Activated naive CD8-positive, alpha-beta T cell treated with anti-CD3 and anti-CD28 coated beads for 36 hours (primary cell): ENCODE measurements around the gene PTH1R. TPM values are rescaled to one million over a fixed set of nuclear protein-coding genes. Genes with fewer than 3 reads are reported as not detected.

Source experiments
- DNase-seq: peaks from one replicate; pipeline ENCODE4 v3.0.0; 2021
- H3K27ac Mint-ChIP-seq: one replicate; pipeline ENCODE4 v1.8.0; 2022; ENCODE audit warnings: mild to moderate bottlenecking, moderate library complexity, mixed read lengths
- H3K27me3 Mint-ChIP-seq: one replicate; pipeline ENCODE4 v1.8.0; 2022; ENCODE audit warnings: mild to moderate bottlenecking, mixed read lengths
- H3K36me3 Mint-ChIP-seq: one replicate; pipeline ENCODE4 v1.8.0; 2021; ENCODE audit warnings: mild to moderate bottlenecking, mixed read lengths
- H3K4me1 Mint-ChIP-seq: one replicate; pipeline ENCODE4 v1.8.0; 2021; ENCODE audit warnings: mixed read lengths
- H3K4me3 Mint-ChIP-seq: one replicate; pipeline ENCODE4 v1.8.0; 2022; ENCODE audit warnings: mild to moderate bottlenecking, moderate library complexity, mixed read lengths
- H3K9me3 Mint-ChIP-seq: one replicate; pipeline ENCODE4 v1.8.0; 2022; ENCODE audit warnings: mixed read lengths
- total RNA-seq, 2 experiments: library from RNA; stranded (reverse); gene quantifications; one replicate each; pipeline ENCODE4 v1.2.3, GENCODE V29; 2021

PTH1R gene
- total RNA-seq, 2 experiments from 2014 or later: not detected

GRCh38 chr3:46881596-46882376, 4.3 kb downstream of the PTH1R start:
- peaks cover 59% of the 10 kb centered on the region for H3K27me3 Mint-ChIP-seq

DNA sequence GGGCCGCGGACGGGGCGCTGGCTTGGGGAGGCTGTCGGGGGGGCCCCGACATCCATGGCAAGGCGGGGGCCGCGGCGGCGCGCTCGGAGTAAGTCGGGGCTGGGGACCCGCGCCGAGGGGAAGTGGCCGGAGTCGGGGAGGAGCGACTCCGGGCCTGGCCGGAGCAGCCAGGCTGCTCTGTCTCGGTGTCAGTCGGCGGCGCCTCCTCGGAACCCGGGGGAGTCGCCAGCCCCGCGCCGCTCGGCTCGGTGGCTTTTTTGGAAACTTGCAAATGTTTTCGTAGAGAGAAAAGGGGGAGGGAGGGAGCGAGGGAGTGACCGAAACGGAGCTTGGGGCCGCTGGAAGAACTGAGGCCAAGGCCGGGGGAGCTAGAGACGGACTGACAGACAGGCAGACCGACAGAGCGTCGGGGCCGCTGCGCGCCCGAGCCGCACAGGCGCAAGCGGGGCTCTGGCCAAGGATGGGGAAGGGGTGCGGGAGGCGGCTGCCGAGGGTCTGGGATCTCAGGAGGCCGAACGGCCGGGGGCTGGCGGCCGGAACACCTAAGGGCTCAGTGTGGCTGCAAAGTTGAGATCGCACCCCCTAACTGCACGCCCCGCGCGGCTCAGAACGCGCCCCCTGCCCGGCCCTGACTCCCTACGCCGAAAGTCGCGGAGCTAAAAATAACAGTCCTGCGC, 5.0 kb downstream of the PTH1R start:
- DNase-seq: no peak
- H3K36me3 Mint-ChIP-seq: no peaks in the 10 kb centered on the region
- peaks cover 59% of the 10 kb centered on the region for H3K27me3 Mint-ChIP-seq
- H3K9me3 Mint-ChIP-seq: no peaks in the 10 kb centered on the region
- no peak overlapping the region for H3K27ac Mint-ChIP-seq
- H3K4me1 Mint-ChIP-seq: no peaks in the 10 kb centered on the region
- H3K4me3 Mint-ChIP-seq: peak overlapping the region; percentile 63

More at GRCh38 chr3:46881596-46882376, 4.3 kb downstream of the PTH1R start:
- Mint-ChIP-seq H3K9me3 (no peaks in the 10 kb centered on the region), H3K27ac (no peak overlapping the region), H3K4me1 (no peaks in the 10 kb centered on the region), H3K4me3 (peak overlapping the region; percentile 25), H3K36me3 (no peaks in the 10 kb centered on the region)
- no peak for DNase-seq

DNA sequence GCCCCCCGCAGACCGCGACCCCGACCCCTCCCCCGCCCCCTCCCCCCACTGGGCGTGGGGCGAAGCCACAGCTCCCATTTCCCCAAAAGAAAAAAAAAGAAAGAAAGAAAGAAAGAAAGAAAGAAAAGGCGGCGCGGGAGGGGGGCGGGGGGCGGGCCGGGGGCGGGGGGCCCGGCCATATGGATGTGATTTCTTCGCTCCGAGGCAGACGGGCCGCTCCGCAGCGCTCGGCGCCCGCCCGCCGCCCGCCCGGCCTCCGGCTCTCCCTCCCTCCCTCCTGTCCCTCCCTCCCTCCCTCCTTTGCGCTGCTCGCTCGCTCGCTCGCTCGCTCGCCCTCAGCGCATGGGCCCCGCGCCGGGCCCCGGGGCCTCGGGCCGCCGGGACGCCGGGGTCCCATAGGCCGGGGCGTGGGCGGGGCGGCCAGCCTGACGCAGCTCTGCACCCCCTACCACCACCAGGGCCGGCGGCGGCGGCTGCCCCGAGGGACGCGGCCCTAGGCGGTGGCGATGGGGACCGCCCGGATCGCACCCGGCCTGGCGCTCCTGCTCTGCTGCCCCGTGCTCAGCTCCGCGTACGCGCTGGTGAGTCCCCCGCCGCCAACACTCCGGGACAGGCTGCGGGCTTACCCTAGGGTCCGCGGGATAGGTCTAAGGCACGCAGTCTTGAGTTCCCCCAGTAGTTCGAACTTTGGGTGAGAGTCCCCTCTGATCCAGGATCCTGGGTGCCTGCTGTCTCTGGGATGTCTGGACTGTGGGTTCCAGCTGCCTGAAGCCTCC, 5.7 kb downstream of the PTH1R start:
- Mint-ChIP-seq H3K27me3 (peaks cover 58% of the 10 kb centered on the region), H3K4me3 (peak overlapping the region; percentile 57), H3K9me3 (no peaks in the 10 kb centered on the region), H3K4me1 (no peaks in the 10 kb centered on the region), H3K27ac (no peak overlapping the region), H3K36me3 (no peaks in the 10 kb centered on the region)
- no peak for DNase-seq

- no peaks in the 10 kb centered on the region for H3K36me3 Mint-ChIP-seq
- peaks cover 57% of the 10 kb centered on the region for H3K27me3 Mint-ChIP-seq
- no peaks in the 10 kb centered on the region for H3K4me1 Mint-ChIP-seq
- no peak overlapping the region for H3K27ac Mint-ChIP-seq
- DNase-seq: no peak
- no peaks in the 10 kb centered on the region for H3K9me3 Mint-ChIP-seq
- H3K4me3 Mint-ChIP-seq: no peak overlapping the region
These were observed 6.3 kb downstream of the PTH1R start for GRCh38 chr3:46883830-46884185.

DNA sequence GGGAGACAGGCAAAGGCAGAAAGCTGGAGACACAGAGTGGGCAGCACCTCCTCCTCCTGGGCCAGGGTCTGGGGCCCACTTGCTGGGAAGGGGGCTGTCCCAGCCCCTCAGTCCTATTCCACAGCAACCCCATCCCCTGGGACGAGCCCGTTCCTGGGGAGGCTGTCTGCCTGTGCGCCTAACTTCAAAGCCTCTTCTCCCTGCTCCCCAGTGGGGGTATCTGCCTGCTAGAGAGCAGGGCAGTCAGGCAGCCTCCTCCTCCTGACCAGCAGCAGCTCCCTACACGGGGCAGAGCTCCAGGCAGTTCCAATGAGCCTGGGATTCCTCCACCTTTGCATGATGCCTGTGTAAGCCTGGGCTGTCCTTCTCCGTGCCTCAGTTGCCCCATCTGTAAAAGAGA, 6.9 kb downstream of the PTH1R start:
- no peaks in the 10 kb centered on the region for H3K4me1 Mint-ChIP-seq
- DNase-seq: no peak
- H3K36me3 Mint-ChIP-seq: no peaks in the 10 kb centered on the region
- no peak overlapping the region for H3K27ac Mint-ChIP-seq
- H3K27me3 Mint-ChIP-seq: peaks cover 51% of the 10 kb centered on the region
- no peaks in the 10 kb centered on the region for H3K9me3 Mint-ChIP-seq
- H3K4me3 Mint-ChIP-seq: no peak overlapping the region

DNA sequence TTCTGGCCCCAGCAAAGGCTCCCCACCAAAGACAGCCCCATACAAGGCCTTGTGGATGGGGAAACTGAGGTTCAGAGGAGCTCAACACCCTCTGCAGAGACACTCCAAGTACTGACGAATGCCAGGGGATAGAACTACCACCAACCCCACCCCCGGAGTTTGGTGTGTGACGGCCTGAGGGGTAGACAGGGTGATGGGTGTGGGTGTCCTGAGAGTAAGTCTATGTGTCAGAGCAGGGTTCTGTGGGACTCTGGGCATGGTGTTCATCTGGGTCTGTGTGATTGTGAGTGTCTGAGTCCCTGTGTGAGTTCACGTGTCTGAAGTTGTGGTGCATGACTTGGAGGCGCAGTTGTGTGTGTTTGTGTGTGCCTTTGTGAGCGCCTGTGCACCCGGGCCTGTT, 7.4 kb downstream of the PTH1R start:
- H3K27me3 Mint-ChIP-seq: peaks cover 47% of the 10 kb centered on the region
- no peaks in the 10 kb centered on the region for H3K4me1 Mint-ChIP-seq
- no peak overlapping the region for H3K4me3 Mint-ChIP-seq
- no peaks in the 10 kb centered on the region for H3K9me3 Mint-ChIP-seq
- H3K27ac Mint-ChIP-seq: no peak overlapping the region
- no peak for DNase-seq
- no peaks in the 10 kb centered on the region for H3K36me3 Mint-ChIP-seq

GRCh38 chr3:46885612-46886011, 8.1 kb downstream of the PTH1R start:
- Mint-ChIP-seq H3K4me1 (no peaks in the 10 kb centered on the region), H3K36me3 (no peaks in the 10 kb centered on the region), H3K27me3 (peaks cover 41% of the 10 kb centered on the region), H3K9me3 (no peaks in the 10 kb centered on the region), H3K27ac (no peak overlapping the region), H3K4me3 (no peak overlapping the region)
- no peak for DNase-seq

GRCh38 chr3:46887980-46888494, 10.5 kb downstream of the PTH1R start:
- no peaks in the 10 kb centered on the region for H3K9me3 Mint-ChIP-seq
- no peaks in the 10 kb centered on the region for H3K4me1 Mint-ChIP-seq
- no peak overlapping the region for H3K4me3 Mint-ChIP-seq
- peaks cover 48% of the 10 kb centered on the region for H3K27me3 Mint-ChIP-seq
- no peak overlapping the region for H3K27ac Mint-ChIP-seq
- no peak for DNase-seq
- H3K36me3 Mint-ChIP-seq: no peaks in the 10 kb centered on the region

GRCh38 chr3:46888705-46889104, 11.2 kb downstream of the PTH1R start:
- peaks cover 50% of the 10 kb centered on the region for H3K27me3 Mint-ChIP-seq
- H3K36me3 Mint-ChIP-seq: no peaks in the 10 kb centered on the region
- H3K4me1 Mint-ChIP-seq: no peaks in the 10 kb centered on the region

GRCh38 chr3:46889381-46890110, 12.0 kb downstream of the PTH1R start:
- no peak for DNase-seq
- Mint-ChIP-seq H3K36me3 (no peaks in the 10 kb centered on the region), H3K27ac (no peak overlapping the region), H3K9me3 (no peaks in the 10 kb centered on the region), H3K27me3 (peaks cover 50% of the 10 kb centered on the region), H3K4me1 (no peaks in the 10 kb centered on the region), H3K4me3 (no peak overlapping the region)

More at GRCh38 chr3:46888705-46889104, 11.2 kb downstream of the PTH1R start:
- Mint-ChIP-seq H3K27ac (no peak overlapping the region), H3K9me3 (no peaks in the 10 kb centered on the region), H3K4me3 (no peak overlapping the region)
- no peak for DNase-seq

GRCh38 chr3:46890132-46890531, 12.6 kb downstream of the PTH1R start:
- no peaks in the 10 kb centered on the region for H3K9me3 Mint-ChIP-seq
- H3K4me3 Mint-ChIP-seq: no peak overlapping the region
- no peak for DNase-seq
- no peaks in the 10 kb centered on the region for H3K36me3 Mint-ChIP-seq
- peaks cover 46% of the 10 kb centered on the region for H3K27me3 Mint-ChIP-seq
- no peak overlapping the region for H3K27ac Mint-ChIP-seq
- no peaks in the 10 kb centered on the region for H3K4me1 Mint-ChIP-seq

DNA sequence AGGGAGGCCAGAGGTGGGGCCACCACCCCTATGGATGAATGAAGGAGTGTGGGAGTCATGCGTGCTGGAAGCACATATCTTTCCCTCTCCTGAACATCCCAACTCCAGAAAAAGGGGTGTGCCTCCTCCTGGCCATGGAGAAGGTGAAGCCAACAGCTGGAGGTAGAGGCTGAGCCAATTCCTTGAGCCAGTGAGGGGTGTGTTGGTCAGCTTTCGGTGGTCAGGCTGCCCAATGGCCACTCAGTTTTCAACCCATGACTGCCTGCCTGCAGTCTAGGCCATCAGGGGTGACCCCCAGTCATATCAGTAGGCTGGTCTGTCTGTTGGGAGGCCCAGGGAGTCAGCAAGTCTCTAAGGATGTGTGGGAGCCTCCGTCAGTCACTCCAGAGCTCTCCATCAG, 13.6 kb downstream of the PTH1R start:
- H3K4me1 Mint-ChIP-seq: no peaks in the 10 kb centered on the region
- H3K27ac Mint-ChIP-seq: no peak overlapping the region
- no peaks in the 10 kb centered on the region for H3K9me3 Mint-ChIP-seq
- DNase-seq: no peak
- H3K27me3 Mint-ChIP-seq: peaks cover 49% of the 10 kb centered on the region
- H3K36me3 Mint-ChIP-seq: no peaks in the 10 kb centered on the region
- H3K4me3 Mint-ChIP-seq: no peak overlapping the region

DNA sequence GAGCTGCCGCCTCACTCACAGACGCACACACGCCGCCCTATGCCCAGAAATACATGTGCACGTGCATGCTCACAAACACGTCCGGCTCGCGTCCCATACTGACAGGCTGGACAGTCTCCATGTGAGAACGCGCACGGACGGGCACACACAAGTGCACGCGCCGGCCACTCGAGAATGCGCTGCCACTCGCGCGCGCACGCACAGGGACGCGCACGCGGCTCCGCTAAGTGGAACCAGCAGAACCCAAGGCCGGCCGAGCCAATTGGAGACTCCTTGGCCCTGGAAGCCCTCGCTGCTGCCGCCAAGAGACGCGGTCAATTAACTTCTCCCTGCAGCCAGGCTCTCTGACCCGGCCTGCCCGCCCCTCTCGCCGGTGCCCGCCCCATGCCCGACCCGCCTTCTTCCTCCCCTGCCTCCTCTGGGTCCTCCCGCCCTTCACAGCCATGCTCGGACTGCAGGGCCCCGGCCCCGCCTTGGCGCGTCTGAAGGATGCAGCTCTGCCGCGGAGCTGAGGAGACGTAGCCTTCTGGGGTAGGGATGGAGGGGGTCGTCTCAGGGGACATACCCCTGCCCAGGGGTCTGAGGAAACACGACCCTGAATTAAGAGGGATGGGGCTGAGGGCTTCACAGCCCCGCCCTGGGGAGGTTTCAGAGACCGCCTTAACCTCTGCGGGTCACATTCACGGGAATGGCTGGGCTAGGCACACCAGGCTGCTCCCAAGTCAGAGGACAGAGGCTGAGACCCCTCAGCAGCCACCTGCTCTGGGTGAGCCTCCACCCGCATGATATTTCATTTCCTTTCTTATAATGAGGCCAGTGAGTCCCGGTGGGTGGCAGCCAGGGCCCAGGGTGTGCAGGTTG, 15.0 kb downstream of the PTH1R start:
- Mint-ChIP-seq H3K36me3 (no peaks in the 10 kb centered on the region), H3K27me3 (peaks cover 53% of the 10 kb centered on the region), H3K9me3 (no peaks in the 10 kb centered on the region), H3K4me3 (peak overlapping the region; percentile 32), H3K27ac (no peak overlapping the region), H3K4me1 (no peaks in the 10 kb centered on the region)
- no peak for DNase-seq
